Suprapubic skin (tissue), 3 donors: ENCODE data around the gene RALGAPA2.

ENCODE experiments used
- CTCF ChIP-seq, 2 donors: fragments of 200-600 bp in 1 of 2; fragments of 450-650 bp in 1 of 2; sonication (generic) in 1 of 2; IDR thresholded peaks; one replicate each; pipeline ENCODE4 v1.5.1; 2016 to 2019; ENCODE audit warnings: antibody characterized with exemption in 2 of 2, mild to moderate bottlenecking in 1 of 2, moderate library complexity in 1 of 2
- EP300 ChIP-seq: sonication (generic); formaldehyde crosslinking; IDR thresholded peaks from one replicate; pipeline ENCODE4 v1.6.1; 2017; ENCODE audit warnings: antibody characterized with exemption
- POLR2A ChIP-seq, 2 donors: fragments of 450-650 bp; IDR thresholded peaks; one replicate each; pipeline ENCODE4 v1.6.1; 2017; ENCODE audit warnings: antibody characterized with exemption in 2 of 2, mild to moderate bottlenecking in 2 of 2, moderate library complexity in 2 of 2

GRCh38 chr20:20426655-20426907 is 285.9 kb downstream of the RALGAPA2 start:
- TF ChIP-seq POLR2A (IDR thresholded peaks at IDR 0.05) (no peak), EP300 (no peak), CTCF (IDR thresholded peaks at IDR 0.05) (no peak)
